Breast epithelium (tissue), 4 donors: ENCODE measurements around the gene CTBS. TPM values are rescaled to one million over a fixed set of nuclear protein-coding genes. Genes with fewer than 3 reads are reported as not detected.
"Not testable (repeated sequence)": the region's sequence is repeated elsewhere in the genome, so short reads cannot be mapped to it uniquely, and the experiment has no call there.

Experiments used
- DNase-seq, 2 donors: peaks; one replicate each; pipeline ENCODE4 v3.0.0-alpha.2; 2019; ENCODE audit warnings: low spot score in 2 of 2
- H3K27ac ChIP-seq, 2 donors: fragments of 200-600 bp; sonication (generic) in 1 of 2; one replicate each; pipeline ENCODE4 v1.5.1; 2016 to 2019; ENCODE audit warnings: mild to moderate bottlenecking in 1 of 2
- H3K27me3 ChIP-seq, 2 donors: fragments of 200-600 bp; sonication (generic) in 1 of 2; one replicate each; pipeline versions ENCODE4 v1.5.1 to v1.6.0; 2017 to 2019; ENCODE audit warnings: control low read depth in 1 of 2, mild to moderate bottlenecking in 1 of 2
- H3K36me3 ChIP-seq: fragments of 200-600 bp; one replicate; pipeline ENCODE4 v1.5.1; 2019
- H3K4me1 ChIP-seq, 2 donors: fragments of 200-600 bp; sonication (generic); one replicate each; pipeline ENCODE4 v1.5.1; 2016 to 2019; ENCODE audit warnings: control low read depth in 1 of 2
- H3K4me3 ChIP-seq, 3 donors: fragments of 200-600 bp; sonication (generic); 1 replicate in 2 of 3; 2 replicates in 1 of 3; pipeline ENCODE4 v1.5.1; 2016 to 2019; ENCODE audit warnings: mild to moderate bottlenecking in 3 of 3, moderate library complexity in 2 of 3
- H3K9me3 ChIP-seq, 2 donors: fragments of 200-600 bp; sonication (generic) in 1 of 2; one replicate each; pipeline ENCODE4 v1.5.1; 2016 to 2019; ENCODE audit warnings: control low read depth in 1 of 2
- CTCF ChIP-seq, 3 donors: fragments of 450-650 bp; IDR thresholded peaks; one replicate each; pipeline ENCODE4 v1.5.1; 2016 to 2017; ENCODE audit warnings: antibody characterized with exemption in 3 of 3, mild to moderate bottlenecking in 3 of 3, moderate library complexity in 3 of 3
- POLR2A ChIP-seq: fragments of 450-650 bp; IDR thresholded peaks from one replicate; pipeline ENCODE4 v1.6.1; 2016; ENCODE audit warnings: antibody characterized with exemption, mild to moderate bottlenecking, moderate library complexity
- POLR2AphosphoS5 ChIP-seq, 3 donors: sonication (generic); formaldehyde crosslinking; IDR thresholded peaks; one replicate each; pipeline ENCODE4 v1.6.1; 2017; ENCODE audit warnings: antibody characterized with exemption in 3 of 3
- intact Hi-C: fragments of 100-400 bp; cut with DNase I; formaldehyde crosslinking; loops from one replicate; pipeline ENCODE4 v1.15.1; 2023; ENCODE audit warnings: low total_unique reads
- total RNA-seq, 3 donors: library from RNA; depleted of rRNA; stranded (reverse); fragments of >200 nt; gene quantifications; one replicate each; pipeline ENCODE4 v1.1.0, GENCODE V29; 2016

Gene CTBS
- total RNA-seq, 3 donors from 2014 or later: 18.4 to 22.9 (median 22.5) TPM

- no peak overlapping the region for H3K4me3 ChIP-seq
- H3K9me3 ChIP-seq: peaks cover 8 to 15% of the 10 kb centered on the region in 2 donors
- no peak for DNase-seq
- TF ChIP-seq CTCF (IDR thresholded peaks at IDR 0.05) (no peak), POLR2A (no peak), POLR2AphosphoS5 (IDR thresholded peaks at IDR 0.05) (no peak)
- intact Hi-C loops: loop anchor here (10.0 kb wide), 1 partner anchor 1036 kb away; no protein-coding TSS in a partner anchor
- no peaks in the 10 kb centered on the region for H3K36me3 ChIP-seq
- H3K27ac ChIP-seq: no peak overlapping the region
- H3K4me1 ChIP-seq: no peaks in the 10 kb centered on the region
- H3K27me3 ChIP-seq: no peaks in the 10 kb centered on the region
Measured at GRCh38 chr1:84600796-84601195, 26.6 kb upstream of the CTBS start.

GRCh38 chr1:84598846-84599741 lies 24.9 kb upstream of the CTBS start:
- H3K9me3 ChIP-seq: no peaks in the 10 kb centered on the region
- no peaks in the 10 kb centered on the region for H3K27me3 ChIP-seq
- H3K4me3 ChIP-seq: no peak overlapping the region
- intact Hi-C loops: no loop called here
- H3K27ac ChIP-seq: no peak overlapping the region
- TF ChIP-seq POLR2A (no peak), POLR2AphosphoS5 (IDR thresholded peaks at IDR 0.05) (no peak), CTCF (IDR thresholded peaks at IDR 0.05) (no peak)
- H3K36me3 ChIP-seq: no peaks in the 10 kb centered on the region
- no peak for DNase-seq
- H3K4me1 ChIP-seq: no peaks in the 10 kb centered on the region

- H3K27me3 ChIP-seq: no peaks in the 10 kb centered on the region
- no peaks in the 10 kb centered on the region for H3K36me3 ChIP-seq
- TF ChIP-seq POLR2AphosphoS5 (IDR thresholded peaks at IDR 0.05) (no peak), CTCF (IDR thresholded peaks at IDR 0.05) (no peak), POLR2A (no peak)
- no peaks in the 10 kb centered on the region for H3K4me1 ChIP-seq
- no peak overlapping the region for H3K4me3 ChIP-seq
- intact Hi-C loops: no loop called here
- peaks cover 0 to 6% of the 10 kb centered on the region in 2 donors for H3K9me3 ChIP-seq
- DNase-seq: no peak
- no peak overlapping the region for H3K27ac ChIP-seq
Measured at GRCh38 chr1:84598418-84598817, 24.2 kb upstream of the CTBS start.

GRCh38 chr1:84597011-84597410 lies 22.8 kb upstream of the CTBS start:
- Histone ChIP-seq H3K4me1 (no peaks in the 10 kb centered on the region), H3K27me3 (no peaks in the 10 kb centered on the region), H3K4me3 (no peak overlapping the region), H3K9me3 (peaks cover 0 to 9% of the 10 kb centered on the region in 2 donors), H3K36me3 (no peaks in the 10 kb centered on the region), H3K27ac (no peak overlapping the region)
- intact Hi-C loops: loop anchor here (1.0 kb wide), 1 partner anchor 15 kb away; no protein-coding TSS in a partner anchor
- TF ChIP-seq POLR2A: no peak
- no peak for TF ChIP-seq POLR2AphosphoS5 (IDR thresholded peaks at IDR 0.05)
- TF ChIP-seq CTCF (IDR thresholded peaks at IDR 0.05): no peak
- DNase-seq: no peak

- H3K4me1 ChIP-seq, H3K27me3 ChIP-seq, H3K4me3 ChIP-seq, DNase-seq, H3K9me3 ChIP-seq, H3K27ac ChIP-seq, intact Hi-C loops, H3K36me3 ChIP-seq: not testable (repeated sequence)
Measured at GRCh38 chr1:84594959-84595358, 20.7 kb upstream of the CTBS start.
